Inflammatory macrophage treated with lipopolysaccharide for 1 hour (primary cell): Measurements from ENCODE around the gene RALGAPA2.
A peak's percentile ranks its signal among the peaks of the same experiment; 100 is the strongest.

Experiments
- DNase-seq, 2 donors: peaks; one replicate each; pipeline ENCODE4 v3.0.0-alpha.2; 2020 to 2022

Gene RALGAPA2

DNA sequence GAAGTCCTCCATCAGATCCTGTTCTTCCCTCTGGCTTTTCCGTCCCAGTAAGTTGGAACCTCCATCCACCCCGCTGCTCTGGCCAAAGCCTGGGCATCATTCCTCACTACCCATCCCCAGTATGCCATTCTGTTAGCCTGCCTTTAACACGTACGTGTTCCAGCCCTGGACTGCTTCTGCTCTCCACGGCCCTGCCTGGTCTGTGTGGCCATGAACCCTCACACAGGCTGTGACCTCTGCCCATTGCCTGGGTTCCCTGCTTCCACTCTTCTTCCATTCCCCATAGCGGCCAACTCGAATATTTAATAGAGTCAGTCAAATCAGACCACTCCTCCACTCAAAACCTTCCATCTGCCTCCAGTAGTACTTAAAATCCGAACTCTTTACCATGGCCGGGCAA, 29.4 kb downstream of the RALGAPA2 start:
- DNase-seq: no peak

DNA sequence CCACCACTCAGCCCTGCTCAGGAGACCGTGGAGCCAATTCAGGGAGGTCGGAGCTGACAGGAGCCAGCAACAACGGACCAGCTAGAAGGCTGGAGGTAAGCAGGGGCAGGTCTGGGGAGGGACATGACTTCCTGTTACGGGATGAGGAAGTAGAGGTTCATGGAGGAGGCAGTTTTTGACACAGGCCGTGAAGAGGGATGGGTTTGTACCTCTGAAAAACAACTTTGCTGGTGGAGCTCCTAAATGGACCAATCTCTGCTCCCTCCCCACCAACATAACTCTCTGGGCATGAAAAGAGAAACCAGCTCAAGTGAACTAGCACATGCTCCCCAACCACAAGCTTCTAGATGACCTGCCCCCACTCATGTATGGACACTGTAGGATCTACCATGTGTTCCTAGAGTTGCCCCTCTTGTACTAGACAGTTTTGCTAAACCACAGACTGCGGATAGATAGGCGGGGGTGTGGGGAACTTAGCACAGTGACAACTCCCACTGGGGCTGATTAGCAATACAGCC, 31.4 kb downstream of the RALGAPA2 start:
- peak; percentile 25 to 28 for DNase-seq

DNA sequence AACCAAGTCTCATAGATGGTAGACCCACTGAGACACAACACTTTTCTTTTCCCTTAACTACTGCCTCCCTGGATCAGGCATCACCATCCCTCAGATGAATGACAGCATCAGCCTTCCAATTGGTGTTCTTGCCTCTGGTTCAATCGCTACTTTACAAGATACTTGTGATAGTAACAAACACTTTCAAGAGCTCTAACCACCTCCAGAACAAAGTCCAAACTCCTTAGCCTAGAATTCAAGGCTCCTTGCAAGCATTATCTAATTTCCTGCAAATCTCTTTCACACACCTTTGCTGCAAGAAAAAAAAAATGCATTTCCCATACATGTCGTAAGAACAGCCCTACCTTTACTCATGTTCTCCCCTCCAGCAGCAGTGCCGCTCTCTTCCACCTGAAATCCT, 33.1 kb downstream of the RALGAPA2 start:
- DNase-seq: no peak

DNA sequence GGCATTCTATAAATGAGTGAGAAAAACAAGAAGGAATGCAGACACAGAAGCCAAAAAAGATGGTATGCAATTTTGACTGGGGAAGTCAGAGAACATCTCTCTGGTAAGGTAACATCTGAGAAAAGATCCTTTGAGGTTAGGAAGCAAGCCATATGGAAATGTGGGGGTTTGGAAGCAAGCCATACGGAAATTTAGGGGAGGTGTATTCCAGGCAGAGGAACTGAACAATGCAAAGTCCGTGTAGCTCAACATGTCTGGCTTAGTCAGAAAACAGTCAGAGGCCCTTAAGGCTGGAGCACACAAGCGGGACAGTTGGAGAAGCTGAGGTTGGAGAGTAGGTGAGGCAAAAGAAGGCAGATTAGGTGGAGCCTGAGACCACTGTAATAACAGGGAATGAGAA, 35.3 kb downstream of the RALGAPA2 start:
- DNase-seq: no peak

DNA sequence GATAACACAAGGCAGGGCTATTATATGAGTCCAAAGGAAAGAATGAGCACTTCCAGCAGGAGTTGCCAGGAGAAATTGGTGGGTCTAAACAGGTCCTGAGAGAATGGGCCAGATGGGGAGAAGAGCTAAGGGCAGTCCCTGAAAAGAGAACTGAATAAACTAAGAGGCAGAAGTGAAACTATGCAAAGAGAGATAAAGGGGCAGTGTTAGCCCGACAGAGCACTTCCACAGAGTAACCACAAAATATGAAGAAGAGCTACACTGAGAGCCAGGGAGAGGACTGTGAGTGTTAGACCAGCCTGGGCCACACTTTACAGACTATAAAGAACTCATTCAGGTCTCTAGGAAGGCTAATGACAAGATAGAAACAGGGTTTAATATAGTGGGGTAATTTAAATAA, 43.8 kb downstream of the RALGAPA2 start:
- DNase-seq: peak; percentile 42 to 61

DNA sequence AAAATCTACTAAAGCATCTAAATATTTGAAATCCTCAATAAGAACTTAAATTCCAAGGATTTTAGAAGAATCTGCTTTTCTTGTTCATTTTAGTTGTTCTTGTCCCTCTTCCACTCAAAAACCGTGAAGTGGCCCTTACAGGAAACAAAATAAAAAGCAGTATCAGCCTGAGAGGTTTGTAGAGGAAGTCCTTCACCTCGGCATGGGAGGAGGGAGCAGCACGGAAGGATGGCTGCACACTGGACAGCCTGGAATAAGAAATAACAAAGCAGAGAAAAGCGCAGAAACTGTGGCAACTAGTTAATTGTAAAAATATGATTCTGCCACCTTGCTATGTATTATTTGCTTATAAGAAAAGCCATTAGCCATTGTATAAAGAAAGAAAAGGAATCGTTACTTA, 46.1 kb downstream of the RALGAPA2 start:
- peak in 1 of 2 donors; percentile 10 for DNase-seq

DNA sequence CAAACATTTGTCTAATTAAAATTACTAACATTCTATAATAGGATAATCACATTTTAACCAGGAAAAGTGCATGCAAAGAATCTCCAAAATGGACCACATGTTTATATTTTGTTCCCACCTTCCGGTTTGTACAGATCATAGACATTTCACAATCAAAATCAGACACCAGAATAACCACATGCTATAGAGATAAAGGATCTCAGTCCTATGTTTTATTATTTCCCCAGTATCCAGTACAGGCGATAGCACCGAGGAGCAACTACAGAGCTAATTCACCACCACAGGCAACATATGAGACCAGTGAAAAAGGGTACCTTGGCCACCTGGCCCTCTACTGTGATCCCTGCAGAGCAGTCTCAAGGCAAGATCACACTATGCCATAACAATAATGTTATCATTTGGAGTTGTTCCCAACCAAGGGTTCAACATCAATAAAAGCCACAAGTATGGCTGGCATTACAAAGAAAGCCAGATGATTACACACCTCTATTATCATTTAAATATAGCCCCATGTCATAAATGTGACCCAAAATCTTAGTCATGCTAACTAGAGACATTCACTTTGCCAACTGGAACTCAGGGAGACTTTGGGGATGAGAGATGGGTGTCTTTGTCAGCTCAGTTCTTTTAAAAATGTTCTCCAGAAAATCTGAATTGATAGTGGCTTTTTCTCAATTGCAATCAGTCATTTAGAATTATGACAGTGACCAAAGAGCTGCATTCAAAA, 46.7 kb downstream of the RALGAPA2 start:
- no peak for DNase-seq

DNA sequence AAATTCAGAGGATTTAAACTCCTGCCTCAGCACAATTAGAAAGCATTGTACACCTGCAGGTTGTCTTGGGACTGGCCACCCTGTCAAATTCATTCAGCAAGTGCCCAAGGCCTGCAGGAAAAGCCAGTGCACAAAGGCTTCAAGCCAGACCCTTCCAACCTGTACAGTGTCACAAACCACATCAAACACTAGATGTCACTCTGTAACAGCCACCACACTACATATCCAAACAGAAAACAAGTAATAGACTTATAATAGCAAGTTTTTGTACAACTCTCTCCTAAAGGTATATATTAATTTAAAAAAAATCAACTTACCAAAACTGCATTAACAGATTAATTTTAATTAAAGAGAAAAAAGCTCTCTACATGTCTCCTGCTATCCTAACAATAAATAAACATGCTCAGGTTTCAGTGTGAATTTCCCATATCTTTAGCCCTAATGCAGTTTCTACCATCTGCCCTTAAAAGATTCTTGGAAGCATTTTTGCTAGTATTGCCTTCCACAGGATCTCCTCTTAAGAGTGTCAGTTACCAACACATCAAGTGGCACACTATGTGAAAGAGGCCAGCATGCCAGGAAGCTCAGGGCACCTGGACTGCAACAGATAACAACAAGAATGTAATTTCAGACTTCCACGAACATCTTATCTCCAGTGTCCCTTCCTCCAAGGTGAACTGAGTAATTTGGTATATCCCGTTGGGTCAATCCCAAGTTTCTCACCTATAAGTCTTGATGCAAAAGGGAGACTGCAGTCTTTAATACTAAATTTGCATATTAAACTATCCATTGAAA, 47.5 kb downstream of the RALGAPA2 start:
- DNase-seq: peak; percentile 18 to 40

DNA sequence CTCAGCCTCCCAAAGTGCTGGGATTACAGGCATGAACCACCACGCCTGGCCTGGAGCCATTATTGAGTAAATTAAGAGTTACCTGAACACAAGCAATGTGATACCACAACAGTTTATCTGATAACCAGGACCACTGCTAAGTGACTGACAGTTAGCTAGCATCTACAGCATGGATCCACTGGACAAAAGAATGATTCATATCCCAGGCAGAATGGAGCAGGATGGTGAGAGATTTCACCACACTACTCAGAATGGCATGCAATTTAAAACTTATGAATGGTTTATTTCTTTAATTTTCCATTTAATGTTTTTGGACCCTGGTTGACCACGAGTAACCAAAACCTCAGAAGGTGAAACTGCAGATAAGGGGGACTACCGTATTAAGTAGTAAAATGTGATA, 48.6 kb downstream of the RALGAPA2 start:
- no peak for DNase-seq

DNA sequence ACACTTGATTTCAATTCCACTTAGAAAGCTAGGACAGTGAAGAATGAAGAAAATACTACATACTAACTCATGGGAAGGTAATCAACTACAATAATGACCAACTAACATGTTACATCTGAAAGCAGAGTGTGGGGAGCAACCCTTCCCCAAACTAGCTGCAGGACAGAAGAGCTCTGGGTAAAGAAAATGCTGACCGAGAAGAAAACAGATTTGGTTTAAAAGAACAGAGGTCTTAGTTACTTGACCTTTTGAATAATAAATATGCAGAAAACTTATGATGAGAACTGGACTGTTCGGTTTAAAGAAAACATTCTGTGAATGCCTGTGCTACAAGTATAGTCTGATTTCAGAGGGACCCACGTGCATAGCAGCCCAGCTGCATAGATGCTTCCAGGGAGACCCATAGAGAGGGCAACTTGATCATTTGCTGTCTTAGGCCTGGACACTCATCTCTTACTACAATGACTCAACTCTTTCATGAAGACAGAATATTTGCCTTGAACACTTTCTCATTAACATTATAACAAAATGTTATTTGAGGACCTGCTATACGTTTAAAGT, 53.5 kb downstream of the RALGAPA2 start:
- no peak for DNase-seq

DNA sequence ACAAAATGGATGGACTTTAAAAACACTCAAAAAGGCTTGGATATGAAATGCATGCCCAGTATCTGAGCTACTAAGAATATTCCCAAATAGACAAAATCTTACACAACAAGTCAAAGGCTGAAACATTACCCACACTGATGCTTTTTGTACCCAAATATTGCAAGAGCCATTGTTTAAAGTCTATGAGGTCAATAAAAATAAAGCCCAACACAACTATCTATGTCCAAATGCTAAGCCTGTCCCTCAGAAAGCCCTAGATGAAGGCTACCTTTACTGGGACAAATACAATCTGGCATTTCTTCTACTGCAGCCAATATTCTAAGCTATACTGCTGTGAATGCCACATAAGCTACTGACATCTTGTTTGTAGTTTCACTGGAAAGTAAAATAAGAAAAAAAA, 54.3 kb downstream of the RALGAPA2 start:
- no peak for DNase-seq

DNA sequence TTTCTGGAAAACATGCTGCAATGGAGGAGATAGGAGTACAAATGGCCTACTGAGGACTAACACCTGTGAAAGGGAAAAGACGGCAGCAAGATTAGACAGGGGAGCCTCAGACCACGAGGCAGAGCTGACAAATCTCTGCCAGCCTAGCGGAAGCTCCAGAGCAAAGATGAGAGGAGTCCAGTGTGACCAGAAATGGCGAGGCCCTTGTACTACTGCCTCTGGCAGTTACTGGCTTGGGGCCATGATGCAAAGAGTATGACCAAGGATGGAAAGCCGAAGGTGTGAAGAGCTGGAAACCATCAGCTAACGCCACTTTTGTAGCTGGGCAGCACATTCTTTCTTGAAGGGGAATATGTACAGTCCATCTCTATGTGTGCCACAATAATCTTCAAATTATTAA, 55.4 kb downstream of the RALGAPA2 start:
- DNase-seq: no peak

DNA sequence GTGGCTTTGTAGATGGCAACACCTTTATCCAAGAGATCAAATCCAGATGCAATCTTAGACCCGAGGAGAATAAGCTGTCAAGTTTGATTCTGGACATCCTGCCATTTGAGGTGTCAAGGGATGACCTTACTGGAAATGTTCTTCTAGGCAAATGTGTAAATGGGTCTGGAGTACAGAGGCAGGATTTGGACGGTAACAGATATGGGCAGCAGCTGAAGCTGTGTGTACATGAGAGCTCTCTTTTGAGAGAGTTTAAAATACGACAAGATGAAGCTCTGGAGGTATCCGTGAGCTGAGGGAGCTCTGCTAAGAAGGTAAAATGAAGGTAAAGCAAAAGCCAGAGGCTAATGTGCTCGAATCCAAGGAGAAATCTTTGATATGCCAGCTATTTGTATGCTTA, 56.6 kb downstream of the RALGAPA2 start:
- no peak for DNase-seq

DNA sequence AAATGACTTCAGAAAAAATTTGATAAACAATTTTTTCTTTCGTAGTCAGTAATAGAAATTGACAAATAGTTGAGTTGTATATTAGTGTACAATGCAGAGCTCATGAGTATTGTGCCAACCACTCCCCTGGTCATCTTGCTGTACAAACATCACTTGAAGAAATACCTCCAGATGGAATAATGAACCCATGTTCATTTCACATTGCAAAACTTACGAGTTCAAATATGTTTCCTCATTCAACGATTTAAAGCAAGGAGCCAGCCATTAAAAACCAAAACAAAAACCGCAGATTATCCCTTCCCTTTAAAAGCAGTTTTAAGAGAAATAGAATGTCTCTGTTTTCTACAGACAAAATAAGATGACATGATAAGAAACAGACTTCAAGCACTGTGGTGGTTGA, 62.5 kb downstream of the RALGAPA2 start:
- no peak for DNase-seq

DNA sequence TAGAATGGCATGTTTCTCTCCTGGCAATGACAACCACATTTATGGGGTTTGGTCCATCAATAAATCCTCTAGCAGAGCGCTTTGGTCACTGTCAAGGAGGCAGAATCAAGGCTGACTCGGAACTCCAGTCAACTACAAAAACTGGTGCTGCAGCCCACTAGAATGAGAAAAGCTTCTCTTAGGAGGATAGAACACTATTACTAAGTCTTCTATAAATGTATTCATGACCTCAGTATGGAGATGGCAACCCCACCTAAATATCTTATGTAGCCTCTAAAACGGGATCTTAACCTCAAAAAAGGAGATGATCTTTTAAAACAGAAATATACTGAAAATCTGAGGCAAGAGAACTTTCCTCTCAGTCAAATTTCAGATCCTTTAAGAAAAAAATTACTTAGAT, 68.5 kb downstream of the RALGAPA2 start:
- DNase-seq: no peak

DNA sequence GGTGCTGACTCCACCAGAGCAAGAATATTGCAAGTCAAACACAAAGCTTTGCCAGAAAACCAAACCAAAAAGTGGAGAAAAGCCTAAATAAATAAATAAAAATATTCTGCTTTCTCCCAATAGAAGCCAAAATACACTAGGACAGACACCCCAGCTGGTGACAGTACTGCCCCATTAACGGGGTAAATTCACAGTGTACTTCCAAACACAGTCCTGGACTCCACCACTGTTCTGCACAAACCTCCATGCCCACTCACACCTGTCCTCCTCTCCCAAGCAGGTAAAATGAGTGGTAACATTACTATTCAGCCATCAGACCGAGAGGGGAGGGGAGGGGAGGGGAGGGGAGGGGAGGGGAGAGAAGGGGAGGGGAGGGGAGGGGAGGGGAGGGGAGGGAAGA, 70.7 kb downstream of the RALGAPA2 start:
- DNase-seq: no peak

DNA sequence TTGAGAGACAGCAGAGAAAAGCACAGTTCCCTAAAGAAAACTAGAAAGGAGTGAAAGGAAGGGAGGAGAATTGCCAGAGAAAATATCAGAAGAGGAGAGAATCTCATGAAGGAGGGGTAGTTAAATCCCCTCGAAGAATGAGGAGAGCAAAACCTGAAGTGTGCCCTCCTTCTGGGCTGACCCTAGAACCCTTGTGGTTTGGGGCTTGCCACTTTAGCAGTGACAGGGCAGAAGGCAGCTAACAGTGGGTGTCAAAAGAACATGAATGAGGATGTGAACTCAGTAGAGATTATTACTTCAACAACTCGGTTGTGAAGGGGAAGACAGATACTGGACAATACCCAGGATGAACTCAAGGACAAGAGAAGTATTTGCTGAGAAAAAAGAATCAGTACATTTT, 73.6 kb downstream of the RALGAPA2 start:
- peak; percentile 31 to 41 for DNase-seq

DNA sequence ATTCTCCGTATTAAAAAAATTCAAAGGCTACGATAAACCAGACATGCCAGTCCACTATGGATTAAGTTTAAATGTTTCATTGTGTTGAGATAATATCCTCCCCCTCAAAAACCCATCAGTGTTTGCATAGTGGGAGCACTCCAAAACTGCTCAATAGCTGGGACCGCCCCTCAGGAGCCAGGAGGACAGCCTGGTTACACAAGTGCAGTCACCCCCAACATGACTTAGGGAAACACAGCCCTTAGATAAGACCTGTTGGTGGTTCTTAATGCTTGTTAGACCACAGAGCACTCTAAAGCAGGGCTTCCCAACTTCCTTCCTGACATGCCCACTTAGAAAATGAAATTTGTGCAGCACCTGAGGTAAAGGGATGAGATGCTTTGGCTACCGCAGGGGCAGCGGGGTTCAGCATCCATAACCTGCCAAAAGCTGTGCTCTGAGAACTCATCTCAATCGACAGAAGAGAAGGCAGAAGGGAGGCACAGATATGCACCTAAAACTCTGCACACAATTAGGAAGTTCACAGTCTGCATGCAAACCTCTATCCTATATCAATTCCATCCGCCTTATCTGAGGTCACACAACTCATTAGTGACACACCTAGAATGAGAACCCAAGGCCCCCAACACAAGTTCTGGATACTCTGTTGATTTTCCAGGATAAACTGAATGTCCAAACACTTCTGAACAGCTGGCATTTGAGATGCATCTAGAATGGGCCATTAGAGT, 74.3 kb downstream of the RALGAPA2 start:
- DNase-seq: peak in 1 of 2 donors; percentile 33

DNA sequence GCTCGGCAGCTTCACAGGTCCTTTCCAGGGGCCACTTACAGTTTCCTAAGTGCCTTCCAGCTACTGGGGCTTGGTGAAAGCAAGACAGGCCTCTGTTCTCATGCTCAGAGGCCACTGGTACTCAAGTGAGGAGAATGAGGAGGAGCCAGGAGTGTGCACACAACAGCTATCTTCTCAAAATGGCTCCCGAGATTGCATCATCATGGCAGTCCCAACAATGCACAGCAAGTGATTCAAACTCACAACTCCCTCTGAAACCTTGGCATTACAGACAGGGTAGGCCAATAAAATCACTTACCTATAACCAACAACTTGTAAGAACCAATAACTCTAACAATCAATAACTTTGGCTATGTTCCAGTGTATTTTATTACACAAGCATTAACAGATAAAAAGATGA, 77.4 kb downstream of the RALGAPA2 start:
- no peak for DNase-seq

DNA sequence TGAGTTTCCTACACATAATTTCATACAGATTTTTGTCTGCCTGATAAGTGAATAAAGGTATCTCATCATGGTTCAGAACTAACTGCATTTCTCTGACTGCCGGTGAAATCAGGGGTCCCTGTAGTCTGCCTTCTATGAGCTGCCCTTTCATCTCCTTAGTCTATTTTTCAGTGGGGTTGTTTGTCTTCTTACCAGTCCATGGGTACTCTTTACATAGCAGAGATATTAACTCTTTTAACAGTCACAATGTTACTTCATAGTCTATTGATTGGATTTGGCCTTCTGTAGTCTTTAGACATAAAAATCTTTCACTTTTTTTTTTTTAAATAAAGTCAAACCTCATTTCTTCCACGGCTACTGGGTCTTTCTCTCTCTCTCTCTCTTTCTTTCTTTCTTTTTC, 79.8 kb downstream of the RALGAPA2 start:
- DNase-seq: no peak

DNA sequence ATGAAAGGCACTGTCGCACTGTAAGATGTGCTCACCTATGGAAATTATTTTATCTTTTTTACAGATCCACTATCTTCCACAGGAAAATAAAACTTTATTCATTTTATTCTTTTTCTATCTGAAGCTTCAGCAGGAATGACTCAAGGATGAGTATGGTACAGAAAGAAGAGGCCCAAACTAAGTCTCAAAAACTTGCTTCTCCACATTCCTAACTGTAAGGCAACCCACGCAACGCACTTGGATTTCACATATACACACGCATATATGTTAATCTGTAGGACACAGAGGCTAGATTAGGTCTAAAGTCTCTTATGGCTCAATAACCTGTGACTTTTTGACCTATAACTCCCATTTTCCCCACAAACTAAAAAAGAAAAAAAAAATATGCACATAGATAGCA, 81.9 kb downstream of the RALGAPA2 start:
- DNase-seq: no peak

DNA sequence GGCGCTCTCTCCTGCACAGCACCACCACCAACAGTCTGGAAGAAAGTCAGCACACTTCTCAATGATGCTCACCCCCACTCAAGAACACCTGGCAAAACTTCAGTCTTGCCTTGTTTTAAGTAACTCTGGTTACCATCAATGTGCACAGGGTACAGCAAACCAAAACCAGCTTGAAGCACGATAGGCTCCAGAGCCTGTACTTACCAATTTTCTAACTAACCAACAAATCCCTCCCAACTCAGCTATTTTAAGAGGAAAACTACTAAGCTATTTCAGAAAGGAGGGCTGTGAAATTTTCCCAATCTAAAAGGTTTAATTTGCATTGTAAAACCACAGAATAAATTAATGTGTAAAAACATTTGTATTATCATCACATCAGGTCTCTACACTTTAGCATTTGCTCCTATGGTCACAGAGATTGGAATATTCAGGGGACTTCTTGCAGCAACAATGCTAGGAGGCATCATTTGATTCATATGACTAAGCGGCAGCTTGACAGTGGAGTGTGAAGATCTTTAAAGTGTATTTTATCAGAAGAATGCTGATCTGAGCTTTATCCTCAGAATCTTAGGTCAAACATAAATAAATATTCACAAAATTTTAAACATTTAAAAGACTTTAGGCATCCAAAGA, 82.8 kb downstream of the RALGAPA2 start:
- no peak for DNase-seq

DNA sequence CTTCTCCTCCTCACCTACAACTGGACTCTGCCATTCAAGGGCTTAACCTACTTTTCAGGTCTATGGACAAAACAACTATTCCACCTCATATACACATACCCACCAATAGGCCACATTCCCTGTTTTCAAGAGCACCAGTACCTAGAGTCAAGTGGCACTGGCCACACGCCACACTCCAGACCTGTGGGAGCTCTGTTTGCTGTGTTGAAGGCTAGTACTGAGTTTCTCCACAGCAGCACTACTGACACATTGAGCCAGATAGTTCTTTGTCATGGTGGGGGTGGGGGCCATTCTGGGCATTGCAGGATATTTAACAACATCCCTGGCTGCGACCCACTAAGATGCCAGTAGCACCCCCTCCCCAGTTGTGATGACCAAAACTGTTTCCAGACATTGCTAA, 84.1 kb downstream of the RALGAPA2 start:
- no peak for DNase-seq
